NCI-H1417 treated with DMSO at 0.1 percent for 48 hours (cell line): ENCODE measurements around the gene SGCD.

Experiments
- DNase-seq: peaks from one replicate; lab custom pipeline; 2025; lab: John Stamatoyannopoulos, UW

Gene SGCD

DNA sequence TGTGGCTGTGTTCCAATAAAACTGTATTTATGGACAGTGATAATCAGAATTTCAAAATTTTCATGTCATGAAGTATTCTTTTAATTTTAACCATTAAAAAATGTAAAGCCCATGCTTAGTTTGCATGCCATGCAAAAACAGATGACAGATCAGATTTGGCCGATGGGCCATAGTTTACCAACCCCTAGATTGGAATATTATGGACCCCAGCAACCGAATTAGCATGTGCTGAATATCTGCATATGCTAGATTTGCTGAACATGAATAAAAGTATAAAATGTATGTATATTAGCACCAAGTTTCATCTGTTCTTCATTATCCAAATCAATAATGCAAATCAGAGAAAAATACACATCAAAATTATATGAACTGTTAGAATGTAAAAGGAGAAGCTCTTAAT, 364.6 kb downstream of the SGCD start:
- DNase-seq, result no peak

DNA sequence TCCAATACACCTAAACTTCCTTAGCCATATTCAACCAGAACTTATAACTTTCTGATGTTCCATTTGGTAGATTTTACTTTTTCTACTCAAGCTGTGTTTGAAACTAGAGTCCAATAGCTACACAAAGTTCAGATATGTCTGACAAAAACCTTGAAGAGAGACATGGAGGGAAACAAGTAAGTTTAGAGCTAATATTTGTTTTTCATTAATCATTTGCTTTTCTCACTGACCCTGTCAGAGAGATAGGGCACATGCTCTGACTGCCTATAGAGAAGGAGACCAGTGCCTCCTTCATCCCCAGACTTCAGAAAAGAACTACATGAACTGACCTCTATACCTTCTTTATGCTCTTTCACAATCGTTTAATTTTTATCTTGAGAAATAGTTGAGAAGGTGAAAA, 366.1 kb downstream of the SGCD start:
- DNase-seq, result no peak

DNA sequence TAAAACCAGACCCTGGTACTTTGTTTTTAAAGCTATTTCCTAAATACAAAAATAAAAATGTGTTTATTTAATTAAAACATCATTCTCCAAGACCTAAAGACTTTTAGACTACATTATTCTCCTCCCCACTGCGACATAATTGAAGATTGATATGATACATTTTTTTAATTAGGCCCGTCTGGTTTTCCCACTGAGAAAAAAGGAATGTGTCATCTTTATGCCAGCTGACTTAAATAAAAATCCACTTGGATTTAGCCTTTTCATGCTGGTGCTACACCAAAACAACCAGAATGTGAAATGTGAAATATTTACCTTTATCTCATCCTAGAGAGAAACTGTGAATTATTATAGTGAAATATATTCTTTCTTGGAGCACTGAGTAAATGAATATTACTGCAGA, 367.6 kb downstream of the SGCD start:
- no peak for DNase-seq

DNA sequence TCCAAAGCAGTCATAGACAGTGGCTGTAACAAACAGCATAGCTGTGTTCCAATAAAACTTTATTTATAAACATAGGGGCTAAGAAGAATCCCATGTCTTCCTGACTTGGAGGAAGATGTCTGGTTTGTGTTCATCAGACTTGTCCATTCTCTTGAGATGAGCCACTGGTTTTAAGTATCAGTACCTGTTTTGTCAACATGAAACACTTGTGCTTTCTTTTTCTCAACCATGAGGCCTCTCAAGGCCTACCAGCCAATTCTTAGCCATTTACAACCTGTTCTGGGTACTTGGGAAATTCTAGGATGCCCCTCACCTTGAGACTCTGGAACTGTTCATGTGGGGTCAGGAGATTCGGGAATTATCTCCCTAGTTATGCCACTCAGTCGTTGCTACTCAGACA, 368.8 kb downstream of the SGCD start:
- DNase-seq, result no peak

DNA sequence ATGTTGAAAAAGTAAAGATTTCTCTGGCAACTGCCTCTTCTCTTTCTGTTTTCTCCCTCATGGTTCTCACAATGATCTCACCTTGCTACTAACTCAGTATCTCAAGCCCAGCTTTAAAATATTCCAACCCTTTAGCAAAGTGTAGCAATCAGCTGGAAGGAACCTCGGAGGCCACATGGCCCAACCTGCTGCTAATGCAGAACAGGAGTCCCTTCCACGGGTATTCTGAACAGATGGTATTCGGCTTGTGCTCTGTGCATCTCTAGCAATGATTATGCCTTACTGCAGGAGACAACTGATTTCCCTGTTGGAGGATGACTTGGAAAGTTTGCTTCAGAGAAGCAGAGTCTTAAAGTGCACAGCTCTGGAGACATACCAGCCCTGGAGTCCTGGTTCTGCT, 371.4 kb downstream of the SGCD start:
- DNase-seq, result no peak

DNA sequence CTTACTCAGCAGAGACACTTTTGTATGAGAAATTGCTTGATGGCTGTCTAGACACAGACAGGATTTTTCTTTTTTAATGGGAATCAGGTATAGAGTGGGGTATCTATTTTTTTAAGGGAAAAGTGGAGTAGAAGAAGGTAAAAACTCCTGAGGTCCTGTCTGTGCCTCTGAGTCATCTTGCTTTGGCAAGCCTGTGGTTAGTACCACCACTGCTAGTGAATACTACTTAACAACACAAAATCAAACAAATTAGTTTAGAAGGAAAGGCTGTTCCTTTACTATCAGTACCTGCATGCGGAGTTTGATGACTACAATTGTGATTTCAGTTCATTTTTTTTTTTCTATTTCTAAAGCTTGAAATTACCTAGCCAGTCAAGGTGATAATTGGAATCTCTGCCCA, 372.2 kb downstream of the SGCD start:
- no peak for DNase-seq

DNA sequence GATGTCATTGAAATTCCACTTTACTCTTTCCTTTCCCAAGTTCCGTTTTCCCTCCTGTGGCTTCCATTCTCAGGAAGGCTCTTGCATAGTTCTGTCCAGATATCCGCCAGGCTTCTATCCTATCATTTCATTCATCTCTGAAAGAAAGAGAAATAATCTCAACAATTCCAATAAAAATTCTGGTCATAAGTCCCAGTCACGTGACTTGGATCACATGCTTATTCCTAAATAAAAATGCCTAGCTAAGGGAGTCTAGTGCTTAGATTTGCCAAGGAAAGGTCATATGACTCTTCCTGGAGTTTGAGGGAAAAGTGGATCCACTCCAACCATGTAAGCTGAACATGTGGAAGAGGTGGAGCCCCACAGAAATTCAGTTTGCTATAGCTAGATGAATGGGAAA, 377.2 kb downstream of the SGCD start:
- no peak for DNase-seq

DNA sequence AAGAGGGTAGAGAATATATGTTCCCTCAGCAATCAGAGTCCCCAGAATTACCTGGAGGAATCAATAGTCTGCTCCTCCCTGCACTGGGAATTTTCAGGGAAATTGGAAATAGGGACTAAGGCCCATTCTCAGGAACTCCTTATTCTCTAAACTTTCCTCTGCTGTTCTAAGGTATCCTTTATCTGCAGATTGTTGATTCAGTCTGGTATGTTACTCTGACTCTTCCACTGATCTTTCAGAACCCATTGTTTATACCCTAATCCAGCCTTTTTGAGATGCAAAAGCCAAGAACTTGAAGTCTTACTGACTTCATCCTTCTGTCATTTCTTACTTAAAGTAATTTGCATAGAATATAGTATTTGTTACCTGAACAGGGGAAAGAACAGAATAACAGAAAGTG, 379.7 kb downstream of the SGCD start:
- DNase-seq, result no peak

DNA sequence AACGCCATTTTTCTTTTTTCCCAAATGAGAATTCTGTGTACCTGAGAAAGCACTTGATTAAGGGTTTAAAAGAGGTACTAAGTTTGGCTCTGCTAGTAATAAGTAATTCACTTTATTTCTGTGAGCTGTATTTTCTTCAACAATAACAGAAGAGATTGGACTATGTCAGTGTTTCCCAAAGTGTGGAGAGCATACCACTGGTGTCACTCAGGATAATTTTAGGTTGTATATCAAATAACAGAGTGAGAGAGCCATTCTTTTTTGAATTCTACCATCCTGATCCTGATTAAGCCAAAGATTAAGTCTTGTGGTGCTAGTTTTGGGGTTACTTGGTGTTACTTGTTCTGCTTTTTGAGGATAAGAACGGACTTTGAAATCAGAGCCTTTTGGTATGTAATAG, 380.8 kb downstream of the SGCD start:
- DNase-seq, result no peak

DNA sequence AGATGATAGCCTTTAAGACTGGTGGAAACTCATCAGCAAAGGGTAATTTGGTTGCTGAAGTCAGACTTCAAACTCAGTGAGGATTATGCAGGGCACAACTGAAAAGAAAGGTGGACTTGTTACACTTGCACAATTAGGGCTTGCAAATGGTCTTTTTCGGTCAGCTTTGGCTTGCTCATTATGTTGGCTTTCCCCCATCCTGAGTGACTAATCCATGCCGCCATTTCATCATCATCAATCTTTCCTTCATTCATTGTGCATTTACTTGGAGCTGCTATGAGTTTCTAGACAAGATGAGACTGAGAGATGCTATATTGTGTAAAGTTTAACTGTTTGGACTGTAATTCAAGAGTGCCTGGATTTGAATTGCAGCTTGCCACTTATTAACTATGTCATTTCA, 388.3 kb downstream of the SGCD start:
- no peak for DNase-seq

DNA sequence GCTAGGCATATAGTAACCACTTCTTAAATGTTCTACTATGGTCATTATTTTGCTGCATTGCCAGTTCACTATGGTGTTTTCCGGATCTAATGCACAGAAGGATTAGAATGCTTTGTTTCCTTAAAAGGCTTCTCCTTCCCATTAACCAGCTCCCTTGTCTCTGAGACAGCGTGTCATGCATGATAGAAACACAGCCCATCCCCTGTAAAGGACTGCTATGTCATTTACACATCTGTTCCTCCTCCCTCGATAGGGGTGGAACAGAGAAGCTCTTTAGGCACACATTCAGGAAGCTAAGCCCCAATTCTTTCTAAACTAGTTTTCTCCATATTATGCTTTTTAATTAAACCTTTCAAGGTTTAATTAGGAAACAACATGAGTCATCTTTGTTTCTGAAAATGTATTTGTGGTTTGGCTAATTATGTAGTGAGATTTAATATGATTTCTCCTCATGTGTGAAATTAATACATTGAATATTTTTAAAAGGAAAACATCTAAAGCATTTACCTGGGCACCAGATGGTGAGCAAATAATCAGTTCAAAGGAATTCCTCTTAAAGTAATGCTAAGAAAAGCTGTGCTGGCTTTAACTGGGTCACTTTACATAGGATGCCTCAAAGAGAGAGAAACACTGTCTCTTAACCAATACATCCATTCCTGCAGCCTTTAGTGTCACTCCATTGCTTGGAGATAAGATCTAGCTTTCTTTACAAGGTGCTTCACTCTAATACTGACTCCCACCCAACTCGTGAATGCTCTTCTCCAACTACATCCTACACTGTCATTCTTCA, 389.8 kb downstream of the SGCD start:
- DNase-seq, result no peak

DNA sequence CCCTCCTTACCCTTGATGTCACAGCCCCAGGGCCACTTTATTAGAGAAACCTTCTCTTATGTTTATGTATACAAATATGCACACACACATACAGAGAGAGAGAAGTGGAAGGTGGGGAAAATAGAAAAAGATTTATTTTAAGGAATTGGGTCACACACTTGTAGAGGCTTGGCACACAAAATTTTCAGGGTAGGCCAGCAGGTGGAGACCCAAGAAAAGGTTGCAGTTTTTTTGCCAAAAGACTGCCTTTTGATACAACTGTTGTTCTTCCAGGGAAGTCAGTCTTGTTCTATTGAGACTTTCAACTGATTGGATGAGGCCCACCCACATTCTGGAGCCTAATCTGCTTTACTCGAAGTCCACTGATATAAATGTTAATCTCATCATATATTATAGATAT, 392.0 kb downstream of the SGCD start:
- no peak for DNase-seq

DNA sequence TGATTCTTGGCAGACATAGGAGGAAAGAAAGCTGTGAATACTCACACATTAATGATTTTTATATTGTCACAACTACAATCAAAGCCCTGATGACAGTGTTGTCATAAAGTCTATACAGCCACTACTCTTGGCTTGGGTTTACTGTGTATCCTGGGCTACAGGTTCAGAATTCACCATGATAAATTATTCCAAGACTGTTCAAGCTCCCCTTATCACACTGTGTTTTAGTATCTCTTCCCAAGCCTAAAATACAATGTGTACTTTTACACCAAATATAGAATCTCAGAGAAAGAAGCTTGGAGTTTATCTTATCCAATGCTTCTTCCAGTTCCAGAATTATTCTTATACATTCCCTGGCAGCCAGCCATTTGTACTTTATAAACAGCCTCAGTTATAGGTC, 395.4 kb downstream of the SGCD start:
- no peak for DNase-seq

DNA sequence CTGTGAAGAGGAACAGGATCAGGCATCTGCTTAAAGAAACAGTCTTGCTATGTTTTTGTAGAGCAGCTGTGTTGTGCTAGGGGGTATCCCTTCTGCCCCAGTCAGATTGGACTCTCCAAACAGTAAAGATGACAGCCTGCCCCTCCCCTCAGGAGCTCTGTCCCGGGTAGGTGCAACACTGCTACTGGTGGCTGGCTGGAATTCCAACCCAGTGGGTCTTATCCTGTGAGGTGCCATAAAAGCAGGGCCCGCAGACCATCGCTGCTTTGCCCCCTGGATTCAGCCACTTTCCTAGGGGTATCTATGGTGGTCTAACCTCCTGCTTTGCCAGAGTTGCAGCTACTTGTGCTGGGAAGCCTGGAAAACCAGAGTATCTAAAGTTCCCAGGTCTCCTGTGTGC, 408.5 kb downstream of the SGCD start:
- no peak for DNase-seq

DNA sequence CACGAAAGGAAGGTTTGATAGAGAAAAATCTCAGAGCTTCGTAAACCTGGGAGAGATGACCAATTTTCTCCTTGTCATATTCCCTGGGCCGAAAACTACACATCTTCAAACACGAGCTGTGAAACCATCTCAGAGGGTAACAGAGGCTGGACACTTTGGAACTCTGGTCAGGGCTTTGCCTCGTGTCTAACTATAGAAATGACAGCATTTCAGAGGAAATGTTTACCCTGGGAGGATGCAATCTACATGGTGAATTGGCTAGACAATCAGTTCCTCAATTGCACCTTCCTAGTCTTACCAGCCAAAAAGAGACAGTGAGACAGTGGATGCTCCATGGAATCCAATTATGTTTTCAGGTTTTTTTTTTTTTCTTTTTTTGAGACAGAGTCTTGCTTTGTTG, 414.6 kb downstream of the SGCD start:
- DNase-seq, result no peak

DNA sequence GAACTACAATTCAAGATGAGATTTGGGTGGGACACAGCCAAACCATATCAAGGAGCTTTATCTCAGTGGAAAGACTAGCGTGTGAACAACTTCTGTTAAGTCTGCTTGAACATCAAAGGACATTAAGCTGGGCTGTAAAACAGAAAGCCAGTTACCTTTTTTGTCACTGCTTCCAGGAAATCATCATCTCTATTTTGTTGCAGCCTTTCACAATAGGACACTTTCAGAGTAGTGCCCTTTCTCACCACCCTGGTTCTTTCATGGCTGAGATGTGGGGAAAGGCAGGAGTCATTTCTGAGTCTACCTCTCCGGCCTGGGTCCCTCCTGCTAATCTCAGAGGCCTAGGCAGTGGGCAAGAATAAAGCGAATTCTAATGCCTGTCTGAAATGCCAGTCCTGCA, 426.9 kb downstream of the SGCD start:
- DNase-seq, result no peak

DNA sequence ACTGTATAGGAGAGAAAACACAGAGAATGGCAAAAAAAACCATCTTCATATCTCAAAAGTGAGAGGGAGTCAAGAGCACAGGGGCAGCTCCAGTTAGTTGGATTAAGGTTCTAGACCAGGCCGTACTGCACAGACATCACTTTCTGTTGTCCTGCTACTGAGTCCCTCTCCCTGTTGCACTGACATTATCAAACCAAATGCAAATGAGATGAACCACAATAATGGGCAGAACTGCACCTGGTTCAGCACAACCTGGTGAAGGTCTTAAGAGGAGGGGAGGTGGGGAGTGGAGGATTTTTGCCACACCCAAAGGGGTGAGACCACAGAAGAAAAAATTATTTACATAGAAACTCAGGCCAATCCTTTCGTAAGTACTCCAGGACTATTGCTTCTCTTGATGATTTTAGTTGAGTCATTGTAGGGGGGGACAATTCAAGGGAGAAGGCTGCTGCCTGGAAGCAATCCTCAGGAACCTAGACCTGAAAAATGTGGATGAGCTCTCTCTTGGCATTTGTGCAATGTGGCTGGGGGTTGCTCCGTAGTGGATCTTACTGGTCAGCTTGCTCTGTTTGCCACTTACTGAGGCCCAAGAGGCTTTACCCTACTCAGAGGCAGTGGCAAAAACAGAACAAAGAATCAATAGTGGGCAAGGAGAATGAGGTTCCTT, 428.6 kb downstream of the SGCD start:
- no peak for DNase-seq

DNA sequence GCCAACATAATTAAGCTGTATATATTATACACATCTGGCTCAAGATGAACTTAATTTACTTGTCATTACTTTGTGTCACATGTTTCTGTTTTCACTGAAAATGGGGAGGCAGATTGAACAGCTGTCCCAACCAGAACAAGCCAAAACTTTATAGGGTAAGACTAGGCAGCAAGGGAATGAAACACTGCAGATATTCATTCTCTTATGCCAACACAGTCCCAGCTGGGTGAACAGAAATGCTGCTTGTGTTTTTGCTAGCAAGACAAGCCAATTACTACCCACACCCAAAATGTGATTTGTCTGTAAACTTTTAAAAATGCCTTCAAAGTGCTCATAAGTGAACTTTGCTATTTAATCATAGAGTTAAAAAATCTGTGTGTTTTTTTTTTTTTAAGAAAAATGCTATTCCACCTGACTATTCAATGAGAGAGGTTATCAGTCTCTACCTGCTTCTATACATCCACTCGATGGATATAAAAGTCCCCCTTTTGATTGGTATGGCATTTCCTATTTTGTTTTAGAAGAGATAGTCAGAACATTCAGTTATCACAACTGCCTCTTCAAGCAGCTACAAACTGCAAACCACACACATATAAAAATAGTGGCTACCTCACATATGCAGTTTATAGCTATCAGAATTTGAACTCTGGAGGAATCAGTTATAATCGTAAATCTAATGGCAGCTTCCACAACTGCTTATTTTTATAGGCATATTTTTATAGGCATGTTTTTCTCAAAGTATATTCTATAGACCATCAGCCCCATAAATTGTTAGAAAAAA, 431.2 kb downstream of the SGCD start:
- no peak for DNase-seq

DNA sequence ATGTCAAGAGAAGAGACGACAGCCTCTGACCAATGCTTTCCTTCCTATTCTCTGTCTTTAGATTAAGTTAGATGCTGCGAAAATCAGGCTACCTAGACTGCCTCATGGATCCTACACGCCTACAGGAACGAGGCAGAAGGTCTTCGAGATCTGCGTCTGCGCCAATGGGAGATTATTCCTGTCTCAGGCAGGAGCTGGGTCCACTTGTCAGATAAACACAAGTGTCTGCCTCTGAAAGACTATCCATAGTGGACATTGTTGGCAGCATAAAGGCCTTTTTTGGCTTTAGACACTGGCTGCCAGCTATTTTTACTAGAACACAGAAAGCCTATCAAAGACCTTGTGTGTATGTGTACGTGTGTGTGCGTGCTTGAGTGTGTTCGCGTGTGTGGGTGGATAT, 432.2 kb downstream of the SGCD start:
- no peak for DNase-seq

DNA sequence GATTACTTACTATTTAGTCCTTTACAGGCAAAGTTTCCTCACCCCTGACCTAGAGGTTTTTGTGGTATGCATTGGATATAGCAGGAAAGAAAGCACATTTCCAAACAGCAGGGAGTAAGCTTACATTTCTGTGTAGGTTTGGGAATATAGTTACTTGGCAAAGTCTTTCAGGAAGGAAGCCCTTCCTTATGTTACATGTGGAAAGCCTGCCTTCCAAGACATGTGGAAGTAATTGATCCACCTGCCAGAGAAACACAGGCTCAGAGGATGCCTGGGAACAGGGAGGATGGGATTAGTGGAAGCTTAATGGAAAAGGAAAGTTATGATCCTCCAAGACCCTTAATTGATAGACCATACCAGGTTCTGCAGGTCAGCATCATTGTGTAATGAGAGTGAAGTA, 435.8 kb downstream of the SGCD start:
- DNase-seq, result no peak

DNA sequence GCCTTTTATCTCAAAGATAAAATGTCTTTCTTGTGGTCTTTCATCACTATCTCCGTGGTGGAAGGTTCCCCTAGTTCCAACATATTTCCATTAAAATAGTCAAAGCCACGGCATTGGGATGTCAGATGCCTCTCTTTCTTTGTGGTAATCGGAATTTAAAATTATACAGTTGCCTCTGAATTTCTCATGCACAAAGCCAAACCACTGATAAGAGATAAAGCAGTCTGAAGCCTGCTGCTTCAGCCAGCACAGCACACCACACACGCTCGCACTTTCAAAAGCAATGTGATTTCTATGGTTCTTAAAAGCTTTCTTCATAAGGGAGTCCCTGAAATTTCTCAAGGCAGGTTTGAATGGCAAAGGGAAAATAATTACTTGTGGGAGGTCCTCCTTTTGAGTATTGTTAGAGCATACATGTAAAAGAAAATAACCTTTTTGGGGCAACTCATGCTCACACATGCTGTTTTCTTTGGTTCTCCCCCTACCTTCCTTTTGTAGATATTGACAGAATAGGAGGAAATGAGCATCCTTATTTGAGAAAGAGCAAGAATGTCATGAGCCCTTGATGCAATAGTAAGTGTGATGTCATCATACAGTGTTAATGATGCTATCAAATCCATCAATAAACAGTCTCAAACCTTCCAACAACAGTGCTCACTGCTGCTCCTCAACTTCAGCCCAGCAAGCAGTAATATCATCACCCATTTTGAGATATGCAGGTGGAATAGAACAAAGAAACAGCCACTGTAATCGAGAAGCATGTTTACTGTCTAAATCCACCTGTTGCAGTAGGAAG, 437.4 kb downstream of the SGCD start:
- DNase-seq, result no peak

DNA sequence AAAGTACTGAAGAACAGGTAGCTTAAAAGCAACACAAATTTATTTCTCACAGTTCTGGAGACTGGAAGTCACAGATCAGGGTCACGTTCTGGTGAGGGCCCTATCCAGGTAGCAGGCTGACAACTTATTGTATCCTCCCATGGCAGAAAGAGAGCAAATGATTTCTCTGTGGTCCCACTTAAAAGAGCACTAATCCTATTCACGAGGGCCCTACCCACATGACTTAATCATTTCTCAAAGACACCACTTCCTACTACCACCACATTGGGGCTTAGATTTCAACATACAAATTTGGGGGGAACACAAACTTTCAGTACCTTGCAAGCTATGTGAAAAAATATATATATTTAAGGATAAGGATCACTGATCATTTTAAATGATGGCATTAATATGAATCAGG, 447.3 kb downstream of the SGCD start:
- no peak for DNase-seq
